Liver (tissue), 3 donors: ENCODE measurements around the gene CDC42BPG.

ENCODE experiments used
- CTCF ChIP-seq: fragments of 150-350 bp; IDR thresholded peaks from 2 replicates; pipeline ENCODE4 v1.5.1; 2017; ENCODE audit warnings: improper control_type of control experiment, low read depth, low read length; ENCODE audit not compliant: missing input control
- EGR1 ChIP-seq, 2 donors: IDR thresholded peaks; 2 replicates each; pipeline ENCODE4 v1.6.1; 2016 to 2018; ENCODE audit warnings: antibody characterized with exemption in 2 of 2, low read depth in 2 of 2
- GABPA ChIP-seq, 2 donors: IDR thresholded peaks in 1 of 2; conservative IDR thresholded peaks in 1 of 2; 2 replicates each; pipeline ENCODE4 v1.6.1; 2016; ENCODE audit warnings: antibody characterized with exemption in 2 of 2, mild to moderate bottlenecking in 1 of 2, moderate library complexity in 1 of 2
- HNF4G ChIP-seq: IDR thresholded peaks from 2 replicates; pipeline ENCODE4 v1.6.1; 2016; ENCODE audit warnings: antibody characterized with exemption
- JUND ChIP-seq, 2 donors: IDR thresholded peaks; 2 replicates each; pipeline ENCODE4 v1.6.1; 2016; ENCODE audit warnings: antibody characterized with exemption in 2 of 2
- MAX ChIP-seq: IDR thresholded peaks from 2 replicates; pipeline ENCODE4 v1.6.1; 2016; ENCODE audit warnings: antibody characterized with exemption
- RAD21 ChIP-seq, 2 donors: IDR thresholded peaks; 2 replicates each; pipeline ENCODE4 v1.6.1; 2016; ENCODE audit warnings: antibody characterized with exemption in 2 of 2, mild to moderate bottlenecking in 2 of 2
- REST ChIP-seq: IDR thresholded peaks from 2 replicates; pipeline ENCODE4 v1.6.1; 2016; ENCODE audit warnings: antibody characterized with exemption, mild to moderate bottlenecking
- SP1 ChIP-seq: IDR thresholded peaks from 2 replicates; pipeline ENCODE4 v1.6.1; 2018; ENCODE audit warnings: antibody characterized with exemption, mild to moderate bottlenecking
- TAF1 ChIP-seq: conservative IDR thresholded peaks from 2 replicates; pipeline ENCODE4 v1.6.1; 2016; ENCODE audit warnings: antibody characterized with exemption, mild to moderate bottlenecking
- YY1 ChIP-seq: IDR thresholded peaks from 2 replicates; pipeline ENCODE4 v1.6.1; 2016; ENCODE audit warnings: antibody characterized with exemption, mild to moderate bottlenecking
- TF ChIP-seq, protein P1 (sequence below): IDR thresholded peaks from 2 replicates; pipeline ENCODE4 v1.6.1; 2016; ENCODE audit warnings: antibody characterized with exemption
- TF ChIP-seq, protein P2 (sequence below): IDR thresholded peaks from 2 replicates; pipeline ENCODE4 v1.6.1; 2016; ENCODE audit warnings: antibody characterized with exemption
- donor health status: healthy.
- donor health status: healthy.

DNA sequence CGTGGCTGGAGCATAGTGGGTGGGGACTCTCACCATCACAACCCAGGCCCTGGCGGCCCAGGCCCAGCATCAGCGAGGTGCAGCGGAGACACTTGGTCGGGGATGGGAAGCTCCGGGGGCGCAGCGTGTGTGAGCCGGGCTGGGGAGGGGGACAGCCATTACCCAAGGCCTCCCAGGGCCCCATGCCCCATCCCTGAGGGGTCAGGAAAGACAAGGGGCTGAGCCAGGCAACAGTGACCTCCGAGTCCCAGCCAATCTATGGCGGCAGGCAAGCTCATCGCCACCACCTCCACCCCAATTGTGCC, 11.3 kb downstream of the CDC42BPG start:
- TF ChIP-seq CTCF (no peak), HNF4G (no peak), MAX (no peak), YY1 (no peak), SP1 (no peak), GABPA (IDR thresholded peaks at IDR 0.05 in 1 of 2, conservative IDR thresholded peaks at IDR 0.05 in 1 of 2) (no peak), REST (no peak), RAD21 (IDR thresholded peaks at IDR 0.05) (no peak), JUND (IDR thresholded peaks at IDR 0.05) (no peak), EGR1 (IDR thresholded peaks at IDR 0.05; ENCODE audit: low read depth in 2 of 2) (no peak), TAF1 (no peak)
- TF ChIP-seq, protein P1, sequence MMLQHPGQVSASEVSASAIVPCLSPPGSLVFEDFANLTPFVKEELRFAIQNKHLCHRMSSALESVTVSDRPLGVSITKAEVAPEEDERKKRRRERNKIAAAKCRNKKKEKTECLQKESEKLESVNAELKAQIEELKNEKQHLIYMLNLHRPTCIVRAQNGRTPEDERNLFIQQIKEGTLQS, result no peak
- TF ChIP-seq, protein P2, sequence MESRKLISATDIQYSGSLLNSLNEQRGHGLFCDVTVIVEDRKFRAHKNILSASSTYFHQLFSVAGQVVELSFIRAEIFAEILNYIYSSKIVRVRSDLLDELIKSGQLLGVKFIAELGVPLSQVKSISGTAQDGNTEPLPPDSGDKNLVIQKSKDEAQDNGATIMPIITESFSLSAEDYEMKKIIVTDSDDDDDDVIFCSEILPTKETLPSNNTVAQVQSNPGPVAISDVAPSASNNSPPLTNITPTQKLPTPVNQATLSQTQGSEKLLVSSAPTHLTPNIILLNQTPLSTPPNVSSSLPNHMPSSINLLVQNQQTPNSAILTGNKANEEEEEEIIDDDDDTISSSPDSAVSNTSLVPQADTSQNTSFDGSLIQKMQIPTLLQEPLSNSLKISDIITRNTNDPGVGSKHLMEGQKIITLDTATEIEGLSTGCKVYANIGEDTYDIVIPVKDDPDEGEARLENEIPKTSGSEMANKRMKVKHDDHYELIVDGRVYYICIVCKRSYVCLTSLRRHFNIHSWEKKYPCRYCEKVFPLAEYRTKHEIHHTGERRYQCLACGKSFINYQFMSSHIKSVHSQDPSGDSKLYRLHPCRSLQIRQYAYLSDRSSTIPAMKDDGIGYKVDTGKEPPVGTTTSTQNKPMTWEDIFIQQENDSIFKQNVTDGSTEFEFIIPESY, result no peak
